ENCODE measurements around the gene ENPP3.

DNA sequence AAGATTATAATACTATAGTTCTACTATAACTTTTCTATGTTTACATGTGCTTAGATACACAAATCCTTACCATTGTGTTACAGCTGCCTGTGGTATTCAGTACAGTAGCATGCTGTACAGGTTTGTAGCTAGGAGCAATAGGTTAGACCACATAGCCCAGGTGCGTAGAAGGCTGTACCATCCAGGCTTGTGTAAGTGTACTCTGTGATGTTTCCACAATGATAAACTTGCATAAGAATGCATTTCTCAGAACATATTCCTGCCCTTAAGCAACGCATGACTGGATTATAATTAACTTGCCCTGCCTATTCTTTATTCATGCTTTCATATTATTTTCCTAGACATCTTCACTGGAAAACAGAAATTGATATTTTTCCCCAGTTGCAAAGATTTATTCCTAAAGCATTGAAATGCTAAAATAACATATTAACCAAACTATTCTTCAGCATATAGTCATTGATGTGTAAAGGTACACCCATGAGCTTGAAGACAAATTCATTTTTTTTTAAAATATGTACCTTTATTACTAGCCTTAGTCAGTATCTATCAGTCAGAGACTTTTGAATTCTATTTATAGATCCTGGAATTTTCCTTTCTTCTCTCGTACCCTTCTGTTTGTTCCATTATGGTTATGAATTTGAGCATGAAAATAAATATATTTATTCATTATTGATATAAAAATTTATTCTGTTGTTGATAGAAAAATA, 80.9 kb downstream of the ENPP3 start:
- no peak for TF ChIP-seq POLR2AphosphoS5 (IDR thresholded peaks at IDR 0.05)
- no peak for TF ChIP-seq EZH2 (IDR thresholded peaks at IDR 0.05; ENCODE audit: borderline replicate concordance, insufficient read depth, low read length, poor library complexity, severe bottlenecking)
- TF ChIP-seq, protein P1, sequence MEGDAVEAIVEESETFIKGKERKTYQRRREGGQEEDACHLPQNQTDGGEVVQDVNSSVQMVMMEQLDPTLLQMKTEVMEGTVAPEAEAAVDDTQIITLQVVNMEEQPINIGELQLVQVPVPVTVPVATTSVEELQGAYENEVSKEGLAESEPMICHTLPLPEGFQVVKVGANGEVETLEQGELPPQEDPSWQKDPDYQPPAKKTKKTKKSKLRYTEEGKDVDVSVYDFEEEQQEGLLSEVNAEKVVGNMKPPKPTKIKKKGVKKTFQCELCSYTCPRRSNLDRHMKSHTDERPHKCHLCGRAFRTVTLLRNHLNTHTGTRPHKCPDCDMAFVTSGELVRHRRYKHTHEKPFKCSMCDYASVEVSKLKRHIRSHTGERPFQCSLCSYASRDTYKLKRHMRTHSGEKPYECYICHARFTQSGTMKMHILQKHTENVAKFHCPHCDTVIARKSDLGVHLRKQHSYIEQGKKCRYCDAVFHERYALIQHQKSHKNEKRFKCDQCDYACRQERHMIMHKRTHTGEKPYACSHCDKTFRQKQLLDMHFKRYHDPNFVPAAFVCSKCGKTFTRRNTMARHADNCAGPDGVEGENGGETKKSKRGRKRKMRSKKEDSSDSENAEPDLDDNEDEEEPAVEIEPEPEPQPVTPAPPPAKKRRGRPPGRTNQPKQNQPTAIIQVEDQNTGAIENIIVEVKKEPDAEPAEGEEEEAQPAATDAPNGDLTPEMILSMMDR (IDR thresholded peaks at IDR 0.05; ENCODE audit: poor library complexity, severe bottlenecking) = no peak
- TF ChIP-seq EP300 (conservative IDR thresholded peaks at IDR 0.05; ENCODE audit: poor library complexity, severe bottlenecking) = no peak
- TF ChIP-seq, protein P2, sequence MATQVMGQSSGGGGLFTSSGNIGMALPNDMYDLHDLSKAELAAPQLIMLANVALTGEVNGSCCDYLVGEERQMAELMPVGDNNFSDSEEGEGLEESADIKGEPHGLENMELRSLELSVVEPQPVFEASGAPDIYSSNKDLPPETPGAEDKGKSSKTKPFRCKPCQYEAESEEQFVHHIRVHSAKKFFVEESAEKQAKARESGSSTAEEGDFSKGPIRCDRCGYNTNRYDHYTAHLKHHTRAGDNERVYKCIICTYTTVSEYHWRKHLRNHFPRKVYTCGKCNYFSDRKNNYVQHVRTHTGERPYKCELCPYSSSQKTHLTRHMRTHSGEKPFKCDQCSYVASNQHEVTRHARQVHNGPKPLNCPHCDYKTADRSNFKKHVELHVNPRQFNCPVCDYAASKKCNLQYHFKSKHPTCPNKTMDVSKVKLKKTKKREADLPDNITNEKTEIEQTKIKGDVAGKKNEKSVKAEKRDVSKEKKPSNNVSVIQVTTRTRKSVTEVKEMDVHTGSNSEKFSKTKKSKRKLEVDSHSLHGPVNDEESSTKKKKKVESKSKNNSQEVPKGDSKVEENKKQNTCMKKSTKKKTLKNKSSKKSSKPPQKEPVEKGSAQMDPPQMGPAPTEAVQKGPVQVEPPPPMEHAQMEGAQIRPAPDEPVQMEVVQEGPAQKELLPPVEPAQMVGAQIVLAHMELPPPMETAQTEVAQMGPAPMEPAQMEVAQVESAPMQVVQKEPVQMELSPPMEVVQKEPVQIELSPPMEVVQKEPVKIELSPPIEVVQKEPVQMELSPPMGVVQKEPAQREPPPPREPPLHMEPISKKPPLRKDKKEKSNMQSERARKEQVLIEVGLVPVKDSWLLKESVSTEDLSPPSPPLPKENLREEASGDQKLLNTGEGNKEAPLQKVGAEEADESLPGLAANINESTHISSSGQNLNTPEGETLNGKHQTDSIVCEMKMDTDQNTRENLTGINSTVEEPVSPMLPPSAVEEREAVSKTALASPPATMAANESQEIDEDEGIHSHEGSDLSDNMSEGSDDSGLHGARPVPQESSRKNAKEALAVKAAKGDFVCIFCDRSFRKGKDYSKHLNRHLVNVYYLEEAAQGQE (IDR thresholded peaks at IDR 0.05; ENCODE audit: borderline replicate concordance) = no peak
- TF ChIP-seq TAF1 (IDR thresholded peaks at IDR 0.05; ENCODE audit: low read depth) = no peak
- TF ChIP-seq RAD21 (conservative IDR thresholded peaks at IDR 0.05) = no peak
- TF ChIP-seq MXI1 (conservative IDR thresholded peaks at IDR 0.05; ENCODE audit: poor library complexity, severe bottlenecking) = no peak
- no peak for TF ChIP-seq SMC3 (conservative IDR thresholded peaks at IDR 0.05; ENCODE audit: poor library complexity)
